ENCODE measurements around the gene PIGT. TPM values are rescaled to one million over a fixed set of nuclear protein-coding genes. Genes with fewer than 3 reads are reported as not detected.

Gene PIGT
- total and polyA plus RNA-seq, 2 of the 4 experiments (the other 2 are of a cell fraction): 31.2 to 145 TPM

DNA sequence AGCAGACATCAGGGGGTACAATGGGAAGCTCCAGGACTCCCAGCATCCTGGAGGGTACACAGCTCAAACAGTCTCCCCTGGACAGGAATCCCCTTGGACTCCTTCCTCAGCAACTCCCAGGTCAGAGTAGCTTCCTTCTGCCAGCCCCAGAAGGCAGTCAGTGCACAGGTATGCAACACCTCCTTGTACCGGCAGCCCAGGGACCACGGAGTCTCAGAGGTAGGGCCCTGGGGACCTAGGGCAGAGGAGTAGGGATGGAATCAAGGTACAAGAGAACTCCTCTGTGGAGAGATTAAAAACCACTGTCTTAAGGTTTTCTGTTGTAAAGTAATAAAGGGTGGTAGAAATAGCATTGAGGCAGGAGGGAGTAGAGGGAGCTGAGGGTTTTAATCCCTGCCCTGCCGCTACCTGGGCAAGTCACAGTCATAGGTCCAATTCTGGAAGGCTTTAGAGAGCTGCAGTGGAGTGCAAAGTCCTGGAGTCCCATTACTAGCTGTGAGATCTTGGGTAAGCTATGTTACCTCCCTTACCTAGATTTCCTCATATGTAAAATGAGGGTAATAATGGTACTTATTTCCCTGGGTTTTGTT, 45.3 kb upstream of the PIGT start:
- H2BK15ac ChIP-seq (ENCODE audit: low read depth, low read length): no peak overlapping the region
- in situ Hi-C loops (cut with MboI; ENCODE audit: low sequenced_read_pairs) (no loop called here), dilution Hi-C loops (cut with HindIII; ENCODE audit: low sequenced_read_pairs, unreplicated experiment) (no loop called here), intact Hi-C loops (cut with micrococcal nuclease) (no loop called here)
- H3K4me1 ChIP-seq (ENCODE audit: control insufficient read depth, insufficient read depth, low read length): no peaks in the 10 kb centered on the region; the same call in 1 of the 2 replicates
- no CpG with 5 or more reads among the region's 3 CpGs for WGBS, 2 experiments (ENCODE audit: extremely low coverage in 2 of 2, insufficient read length in 1 of 2)
- H3K9me3 ChIP-seq (ENCODE audit: control insufficient read depth, insufficient read depth, low read length): no peaks in the 10 kb centered on the region
- H3K18ac ChIP-seq (ENCODE audit: low read depth, low read length): no peak overlapping the region
- H3K79me1 ChIP-seq (ENCODE audit: low read depth in 1 of 2, low read length in 2 of 2): peaks cover 0 to 13% of the 10 kb centered on the region in 2 experiments; a peak in 3 of 4 replicates
- H4K8ac ChIP-seq (ENCODE audit: low read depth in 2 of 2, low read length in 2 of 2): no peak overlapping the region
- TF ChIP-seq MAZ (IDR thresholded peaks at IDR 0.05; ENCODE audit: borderline replicate concordance, low read depth, low read length) (no peak), CHD1 (IDR thresholded peaks at IDR 0.05; ENCODE audit: low read depth, low read length) (no peak), MXI1 (IDR thresholded peaks at IDR 0.05; ENCODE audit: borderline replicate concordance, low read depth, low read length) (no peak), NFE2L2 (IDR thresholded peaks at IDR 0.05; ENCODE audit: low read depth, low read length) (no peak), SMC3 (IDR thresholded peaks at IDR 0.05; ENCODE audit: low read depth, low read length) (no peak), RFX5 (IDR thresholded peaks at IDR 0.05; ENCODE audit: low read depth, low read length) (no peak), BHLHE40 (IDR thresholded peaks at IDR 0.05; ENCODE audit: low read depth, low read length) (no peak), RAD21 (IDR thresholded peaks at IDR 0.05; ENCODE audit: low read length) (no peak), POLR2A (IDR thresholded peaks at IDR 0.05; ENCODE audit: low read depth, low read length) (no peak), FOS (IDR thresholded peaks at IDR 0.05; ENCODE audit: low read depth, low read length) (no peak), USF2 (IDR thresholded peaks at IDR 0.05; ENCODE audit: low read depth, low read length) (no peak), MAFK (IDR thresholded peaks at IDR 0.05; ENCODE audit: low read depth, low read length) (no peak), RCOR1 (IDR thresholded peaks at IDR 0.05; ENCODE audit: insufficient replicate concordance, low read length) (no peak), CTCF (conservative IDR thresholded peaks at IDR 0.05; ENCODE audit: low read depth, low read length) (no peak), CEBPB (IDR thresholded peaks at IDR 0.05; ENCODE audit: low read depth, low read length) (no peak)
- TF ChIP-seq, protein P1, sequence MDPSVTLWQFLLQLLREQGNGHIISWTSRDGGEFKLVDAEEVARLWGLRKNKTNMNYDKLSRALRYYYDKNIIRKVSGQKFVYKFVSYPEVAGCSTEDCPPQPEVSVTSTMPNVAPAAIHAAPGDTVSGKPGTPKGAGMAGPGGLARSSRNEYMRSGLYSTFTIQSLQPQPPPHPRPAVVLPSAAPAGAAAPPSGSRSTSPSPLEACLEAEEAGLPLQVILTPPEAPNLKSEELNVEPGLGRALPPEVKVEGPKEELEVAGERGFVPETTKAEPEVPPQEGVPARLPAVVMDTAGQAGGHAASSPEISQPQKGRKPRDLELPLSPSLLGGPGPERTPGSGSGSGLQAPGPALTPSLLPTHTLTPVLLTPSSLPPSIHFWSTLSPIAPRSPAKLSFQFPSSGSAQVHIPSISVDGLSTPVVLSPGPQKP (IDR thresholded peaks at IDR 0.05; ENCODE audit: borderline replicate concordance, low read depth, low read length): no peak
- H3K14ac ChIP-seq (replicated peaks; ENCODE audit: low read depth, low read length): no peak overlapping the region
- H2AK5ac ChIP-seq (ENCODE audit: low read depth, low read length): no peak overlapping the region
- no peak overlapping the region for H2BK5ac ChIP-seq (ENCODE audit: low read depth, low read length, poor library complexity, severe bottlenecking)
- no peaks in the 10 kb centered on the region for H3K27me3 ChIP-seq (ENCODE audit: control insufficient read depth, insufficient read depth, low read length)
- no peak overlapping the region for H3K23ac ChIP-seq (ENCODE audit: low read depth, low read length)
- no peak overlapping the region for H4K5ac ChIP-seq (ENCODE audit: low read depth, low read length)
- H4K20me1 ChIP-seq (ENCODE audit: insufficient read depth, low read length): no peaks in the 10 kb centered on the region
- H2BK120ac ChIP-seq (ENCODE audit: low read depth, low read length): no peak overlapping the region
- no peak overlapping the region for H3K56ac ChIP-seq (ENCODE audit: extremely low read depth, insufficient read depth, low read length)
- POLR2A ChIA-PET (ENCODE audit: unreplicated experiment): no interaction called here
- CTCF ChIA-PET: interaction anchor here (1.5 kb wide), 1 partner anchor 66 kb away, joined by 6 read pairs; no protein-coding TSS in a partner anchor
- DNase-seq (no peak), ATAC-seq (ENCODE audit: low read depth) (no peak)
- no peak overlapping the region for H3K4me3 ChIP-seq (ENCODE audit: insufficient read depth, low read depth, low read length)
- H3K9ac ChIP-seq (ENCODE audit: low read depth, low read length): no peak overlapping the region
- H3K4ac ChIP-seq (ENCODE audit: low read depth, low read length): no peak overlapping the region
- peaks cover 18% of the 10 kb centered on the region for H3K36me3 ChIP-seq (ENCODE audit: control insufficient read depth, insufficient read depth, low read length)
- H3K27ac ChIP-seq (ENCODE audit: insufficient read depth, low read length): no peak overlapping the region
- H2AFZ ChIP-seq (replicated peaks; ENCODE audit: low read length, poor library complexity): no peak overlapping the region
- no peak overlapping the region for H3K4me2 ChIP-seq (ENCODE audit: low read depth, low read length)
- no peak overlapping the region for H2AK9ac ChIP-seq (replicated peaks; ENCODE audit: low read depth, low read length, poor library complexity)
- no TSS peak for BruUV-seq (replicated peaks)
- H3K9me1 ChIP-seq (ENCODE audit: insufficient read depth, low read length): no peaks in the 10 kb centered on the region
- no peak overlapping the region for H4K91ac ChIP-seq (ENCODE audit: insufficient read depth, low read depth, low read length)
- no peak overlapping the region for H2BK20ac ChIP-seq (ENCODE audit: low read depth, low read length)

Data from IMR-90 (cell line).